Mesodermal cell (in vitro differentiated cells): ENCODE measurements around the gene SPINT1.

ENCODE experiments used
- H3K27ac ChIP-seq: 2 replicates; pipeline ENCODE4 v1.7.0; 2013; ENCODE audit warnings: mild to moderate bottlenecking, low read depth, low read length, moderate library complexity; ENCODE audit not compliant: severe bottlenecking
- H3K36me3 ChIP-seq: 2 replicates; pipeline ENCODE4 v1.7.1; 2013; ENCODE audit warnings: mild to moderate bottlenecking, low read length, moderate library complexity; ENCODE audit not compliant: control insufficient read depth, insufficient read depth
- H3K4me1 ChIP-seq: one replicate; pipeline ENCODE4 v1.7.1; 2013; ENCODE audit warnings: mild to moderate bottlenecking, low read length; ENCODE audit not compliant: insufficient read depth, control insufficient read depth, poor library complexity, severe bottlenecking
- H3K4me3 ChIP-seq: 2 replicates; pipeline ENCODE4 v1.7.0; 2013; ENCODE audit warnings: low read length, control low read depth, mild to moderate bottlenecking; ENCODE audit not compliant: insufficient read depth, poor library complexity, severe bottlenecking; ENCODE audit errors: extremely low read depth
- H3K9me3 ChIP-seq: 2 replicates; pipeline ENCODE4 v1.7.1; 2013; ENCODE audit warnings: mild to moderate bottlenecking, low read length, moderate library complexity; ENCODE audit not compliant: control insufficient read depth
- WGBS, 2 experiments: methylation state at CpG; one replicate each; pipeline ENCODE4 v1.1.5; 2013; ENCODE audit warnings: missing lambda C conversion rate in 2 of 2; ENCODE audit not compliant: insufficient coverage in 2 of 2; 5-methylcytosine and 5-hydroxymethylcytosine counted together

SPINT1 gene

GRCh38 chr15:40906091-40906990 is 62.5 kb downstream of the SPINT1 start:
- Histone ChIP-seq H3K36me3 (peaks cover 39% of the 10 kb centered on the region), H3K4me3 (peak overlapping the region; percentile 14), H3K9me3 (no peaks in the 10 kb centered on the region), H3K4me1 (peaks cover 28% of the 10 kb centered on the region), H3K27ac (peak overlapping the region; percentile 71)
- 16 to 17% methylated on average over 22 to 27 of the region's 36 CpGs for WGBS, 2 experiments

- 76 to 90% methylated on average over 9 to 17 of the region's 22 CpGs for WGBS, 2 experiments
- H3K27ac ChIP-seq = peak overlapping the region; percentile 71
- peaks cover 33% of the 10 kb centered on the region for H3K36me3 ChIP-seq
- H3K4me1 ChIP-seq = peaks cover 32% of the 10 kb centered on the region
- H3K9me3 ChIP-seq = no peaks in the 10 kb centered on the region
- no peak overlapping the region for H3K4me3 ChIP-seq
Measured at GRCh38 chr15:40906991-40907802, 63.3 kb downstream of the SPINT1 start.
